Endometrial microvascular endothelial cells (primary cell): Measurements from ENCODE around the gene NXPH3. TPM values are rescaled to one million over a fixed set of nuclear protein-coding genes. Genes with fewer than 3 reads are reported as not detected.
"Not testable (repeated sequence)": the region's sequence is repeated elsewhere in the genome, so short reads cannot be mapped to it uniquely, and the experiment has no call there.

ENCODE experiments used
- in situ Hi-C: cut with HindIII; loops from 2 replicates; pipeline ENCODE4 v1.10.0; 2017; ENCODE audit warnings: low sequenced_read_pairs, low pct_unique_long_range_greater_than_20kb; ENCODE audit errors: inconsistent ontology term
- total RNA-seq: library from RNA; depleted of rRNA; stranded (reverse); fragments of >200 nt; gene quantifications from one replicate; pipeline ENCODE4 v1.2.3, GENCODE V29; 2015; ENCODE audit errors: inconsistent ontology term

Gene NXPH3
- total RNA-seq, 1 donor from 2014 or later: 1.3 TPM

DNA sequence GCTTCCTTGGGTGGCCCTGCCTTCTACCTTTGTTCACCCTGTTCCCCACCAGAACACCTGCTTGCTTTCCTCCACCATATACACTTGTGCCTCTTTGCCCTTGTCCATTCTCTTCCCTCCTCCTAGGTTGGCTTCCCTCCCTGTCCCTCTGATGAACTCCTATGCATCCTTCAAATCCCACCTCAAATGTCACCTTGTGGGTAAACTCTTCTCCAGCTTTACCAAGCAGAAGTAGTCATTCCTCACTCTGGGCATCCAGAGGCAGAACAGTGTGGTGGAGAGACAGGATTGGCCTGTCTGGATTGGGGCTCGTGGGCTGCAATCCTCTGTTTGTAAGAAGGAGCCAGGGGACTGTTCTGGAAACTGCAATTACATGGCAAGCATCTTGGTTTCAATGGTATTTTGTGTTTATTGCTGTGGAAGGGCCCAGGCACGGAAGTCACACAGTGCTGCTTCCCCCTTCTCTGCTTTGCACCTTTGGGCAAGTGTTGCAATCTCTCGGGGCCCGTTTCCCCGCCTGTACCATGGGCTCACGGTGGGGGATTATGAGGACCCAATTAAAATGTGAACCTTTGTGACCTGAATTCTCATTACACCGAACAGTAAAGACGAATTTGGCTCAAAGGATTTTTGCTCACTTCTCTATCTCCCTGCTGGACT lies 21.9 kb upstream of the NXPH3 start:
- in situ Hi-C loops: no loop called here

DNA sequence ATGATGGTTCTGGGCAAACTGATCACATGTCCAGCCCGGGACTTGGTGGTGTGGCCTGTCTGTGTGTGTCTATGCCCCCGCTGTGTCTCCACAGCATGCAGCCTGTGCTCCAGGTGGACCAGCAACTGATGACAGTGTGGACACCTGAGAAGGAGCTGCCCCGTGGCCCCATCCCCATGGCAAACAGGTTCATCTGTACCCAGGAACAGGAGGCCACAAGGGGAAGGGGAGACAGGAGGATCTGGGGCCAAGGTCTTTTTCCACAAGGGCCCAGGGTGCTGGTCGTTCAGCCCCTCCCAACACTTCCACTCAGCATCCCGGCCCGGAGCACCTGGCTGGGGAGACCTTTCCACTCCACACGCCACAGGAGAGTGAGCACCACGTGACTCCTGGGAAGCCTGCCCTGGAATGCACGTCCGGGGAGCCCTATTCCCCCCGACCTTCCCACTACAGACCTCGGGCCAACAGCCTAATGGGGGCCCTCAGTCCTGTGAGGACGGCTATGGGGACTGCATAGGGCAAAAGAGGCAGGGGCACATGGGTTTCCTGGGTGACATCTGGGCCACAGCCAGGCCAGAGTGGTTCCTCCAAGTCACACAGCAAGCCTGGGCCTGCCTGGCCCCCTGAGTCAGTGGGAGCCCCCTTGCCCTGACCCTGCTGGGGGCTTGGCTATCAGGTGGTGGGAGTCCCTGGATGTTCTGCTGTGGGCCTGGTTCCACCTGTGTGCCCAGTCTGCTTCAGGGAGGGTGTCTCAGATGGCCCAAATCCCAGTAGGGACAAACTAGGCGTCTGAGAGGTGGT lies 20.8 kb upstream of the NXPH3 start:
- in situ Hi-C loops: no loop called here

DNA sequence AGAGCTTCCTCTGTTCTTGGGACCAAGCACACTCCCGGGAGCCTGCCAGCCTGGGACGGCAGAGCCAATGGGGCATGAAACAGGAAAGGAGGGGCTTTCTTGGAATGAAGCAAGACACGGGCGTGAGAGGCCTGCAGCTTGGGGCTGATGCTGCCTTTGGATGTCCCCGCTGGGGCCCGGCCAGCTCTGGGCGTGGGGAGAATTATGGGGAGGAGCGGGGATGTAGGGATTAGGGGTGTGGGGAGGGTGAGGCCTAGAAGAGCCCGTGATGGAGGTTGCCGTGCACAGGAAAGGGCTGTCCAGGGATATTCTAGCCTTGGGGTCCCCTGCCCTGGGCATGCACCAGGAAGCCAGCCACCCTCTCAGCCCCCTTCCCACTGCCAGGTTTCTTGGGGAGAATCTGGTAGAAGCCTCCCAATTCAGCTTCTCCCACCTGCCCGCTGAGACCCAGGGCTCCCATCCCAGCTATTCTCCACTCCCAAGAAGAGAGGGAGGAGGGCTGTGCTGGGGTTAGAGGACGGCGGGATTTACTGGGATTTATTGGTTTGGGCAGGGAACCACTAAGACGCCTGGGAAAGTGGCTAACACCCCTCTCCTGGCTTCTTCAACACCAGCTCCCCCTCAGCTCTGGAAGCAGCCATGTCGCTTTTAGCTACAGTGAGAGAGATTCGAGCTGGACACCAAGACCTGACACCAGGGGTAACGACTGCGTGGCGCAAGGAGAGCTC lies 20.0 kb upstream of the NXPH3 start:
- in situ Hi-C loops: no loop called here

DNA sequence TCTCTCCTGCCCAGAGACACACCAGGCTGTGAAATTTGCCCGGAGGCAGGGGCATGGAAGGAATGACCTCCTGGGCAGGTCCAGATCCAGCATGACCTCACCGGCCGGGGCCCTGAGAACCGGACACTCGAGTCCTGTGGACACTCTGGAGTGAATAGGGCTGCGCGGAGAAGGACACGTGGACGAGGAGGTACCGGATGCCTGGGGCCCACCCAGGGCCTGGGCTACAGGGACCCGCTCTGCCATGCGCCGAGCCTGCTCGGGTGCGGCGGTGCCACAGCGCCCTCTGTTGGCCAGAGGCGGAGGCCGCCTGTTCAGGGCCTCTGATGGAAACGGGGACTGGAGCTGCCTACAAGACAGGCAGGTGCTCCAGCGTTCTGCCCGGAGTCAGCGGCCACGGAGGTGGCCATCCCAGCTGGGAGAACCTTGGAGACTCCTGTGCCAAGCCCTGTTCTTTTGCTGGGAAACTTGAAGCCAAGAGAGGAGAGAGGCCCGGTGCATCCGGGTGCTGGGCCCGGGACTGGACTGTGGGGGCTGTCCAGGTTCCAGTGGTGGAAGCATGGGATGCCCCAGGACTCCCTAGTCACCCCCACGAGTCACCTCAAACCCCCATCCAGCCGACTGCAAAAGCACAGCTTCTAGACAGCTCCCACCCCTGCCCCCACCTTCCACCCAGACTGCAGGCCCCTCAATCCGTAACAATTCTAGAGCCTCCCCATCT lies 19.3 kb upstream of the NXPH3 start:
- in situ Hi-C loops: no loop called here

DNA sequence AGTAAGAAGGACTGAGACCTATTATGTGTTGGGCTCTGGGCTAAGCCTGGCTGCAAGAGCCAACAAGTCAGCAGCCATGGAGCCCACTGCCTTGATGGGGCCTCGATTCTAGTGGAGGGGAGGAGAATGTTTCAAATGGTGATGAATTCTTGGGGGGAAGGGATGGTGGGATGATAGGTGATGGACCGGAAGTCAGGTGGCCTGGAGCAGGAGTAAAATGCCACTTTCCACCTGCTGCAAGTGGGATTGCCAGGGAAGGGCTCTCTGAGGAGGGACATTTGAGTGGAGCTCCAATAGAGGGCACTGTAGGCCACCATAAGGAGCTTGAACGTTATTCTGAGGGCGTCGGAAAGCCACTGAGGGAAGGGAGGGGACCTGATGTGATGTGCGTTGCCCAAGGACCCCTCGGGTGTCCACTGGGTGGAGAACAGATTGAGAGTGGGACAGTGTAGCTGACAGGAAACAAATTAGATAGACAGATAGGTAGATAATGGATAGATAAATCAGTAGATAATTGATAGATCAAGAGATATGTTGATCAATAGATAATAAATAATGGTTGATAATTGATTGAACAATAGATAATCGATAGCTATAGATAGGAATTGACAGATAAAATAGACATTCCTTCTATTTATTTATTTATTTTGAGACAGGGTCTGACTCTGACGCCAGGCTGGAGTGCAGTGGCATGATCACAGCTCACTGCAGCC lies 18.2 kb upstream of the NXPH3 start:
- in situ Hi-C loops: no loop called here

DNA sequence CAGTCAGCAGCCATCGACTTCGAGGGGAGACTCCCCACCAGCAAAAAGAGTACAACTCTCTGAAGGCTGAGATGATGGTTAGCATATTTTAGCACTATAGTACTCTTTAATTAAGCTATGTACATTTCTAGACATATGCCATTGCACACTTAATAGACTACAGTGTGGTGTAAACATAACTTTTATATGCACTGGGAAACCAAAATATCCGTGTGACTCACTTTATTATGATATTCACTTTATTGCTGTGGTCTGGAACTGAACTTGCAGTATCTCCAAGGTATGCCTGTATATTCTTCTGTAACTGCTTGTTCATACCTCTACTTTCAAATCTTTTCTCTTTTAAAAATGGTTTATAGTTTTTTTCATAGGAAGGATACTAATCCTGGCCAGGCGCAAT lies 11.0 kb upstream of the NXPH3 start:
- in situ Hi-C loops: no loop called here

DNA sequence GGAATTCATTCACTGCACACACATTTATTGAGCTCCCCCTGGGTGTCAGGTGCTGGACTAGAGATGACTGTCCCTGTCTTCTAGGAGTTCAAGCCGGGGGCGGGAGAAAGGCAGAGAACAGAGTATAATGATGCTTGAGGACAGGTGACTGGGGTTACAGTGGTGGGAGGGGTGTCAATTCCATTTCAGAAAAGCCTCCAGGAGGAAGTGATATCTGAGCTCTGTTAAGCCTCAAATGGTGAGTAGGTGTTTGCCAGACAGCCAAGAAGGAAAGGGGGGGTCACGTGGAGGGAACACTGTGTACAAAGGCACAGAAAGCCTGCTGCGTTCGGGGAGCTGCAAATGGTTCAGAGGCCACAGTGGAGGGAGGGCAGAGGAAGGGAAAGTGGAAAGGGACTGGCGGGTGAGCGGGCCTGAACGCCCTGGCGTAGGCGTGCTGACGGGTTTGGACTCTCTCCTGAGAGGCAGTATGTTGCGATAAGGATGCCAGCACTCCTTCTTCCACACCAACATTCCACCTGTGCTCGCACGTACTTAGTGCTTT lies 9.7 kb upstream of the NXPH3 start:
- in situ Hi-C loops: no loop called here

DNA sequence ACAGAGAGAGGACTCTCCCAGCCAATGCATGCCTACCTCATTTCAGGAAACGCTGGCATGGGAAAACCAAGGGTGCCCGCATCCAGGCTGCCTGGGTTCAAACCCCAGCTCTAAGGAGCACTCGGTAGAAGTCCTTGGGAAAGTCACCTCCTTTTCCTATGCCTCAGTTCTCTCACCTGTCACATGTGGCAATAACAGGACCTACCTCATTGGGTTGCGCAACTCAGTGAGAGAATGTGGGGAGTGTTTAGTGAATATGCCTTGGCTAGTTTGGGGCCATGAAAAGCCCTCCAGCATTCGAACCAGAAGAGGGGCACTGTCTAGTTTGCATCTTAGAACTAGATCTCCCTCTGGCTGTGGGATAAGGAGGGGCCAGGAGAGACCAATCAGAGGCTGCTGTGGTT lies 9.0 kb upstream of the NXPH3 start:
- in situ Hi-C loops: no loop called here

DNA sequence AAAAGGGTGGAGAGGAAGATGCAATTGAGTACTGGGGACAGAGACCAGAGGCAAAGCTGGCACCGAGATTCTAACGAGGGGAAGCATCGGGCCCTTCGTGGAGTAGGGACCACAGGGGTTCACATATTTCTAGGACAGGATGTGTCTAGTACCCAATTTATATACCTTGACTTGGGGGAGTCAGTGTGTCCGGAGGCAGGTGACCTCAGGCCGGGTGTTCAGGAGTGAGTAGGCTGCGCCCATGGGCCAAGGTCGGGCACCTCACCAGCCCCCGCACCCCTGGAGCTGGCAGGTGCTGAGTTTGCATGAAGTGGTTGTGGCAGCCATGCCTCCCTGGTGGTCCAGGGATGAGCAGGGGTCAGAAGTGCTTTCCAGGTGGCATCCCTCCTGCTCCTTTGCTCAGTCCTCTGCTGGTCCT lies 8.6 kb upstream of the NXPH3 start:
- in situ Hi-C loops: no loop called here

DNA sequence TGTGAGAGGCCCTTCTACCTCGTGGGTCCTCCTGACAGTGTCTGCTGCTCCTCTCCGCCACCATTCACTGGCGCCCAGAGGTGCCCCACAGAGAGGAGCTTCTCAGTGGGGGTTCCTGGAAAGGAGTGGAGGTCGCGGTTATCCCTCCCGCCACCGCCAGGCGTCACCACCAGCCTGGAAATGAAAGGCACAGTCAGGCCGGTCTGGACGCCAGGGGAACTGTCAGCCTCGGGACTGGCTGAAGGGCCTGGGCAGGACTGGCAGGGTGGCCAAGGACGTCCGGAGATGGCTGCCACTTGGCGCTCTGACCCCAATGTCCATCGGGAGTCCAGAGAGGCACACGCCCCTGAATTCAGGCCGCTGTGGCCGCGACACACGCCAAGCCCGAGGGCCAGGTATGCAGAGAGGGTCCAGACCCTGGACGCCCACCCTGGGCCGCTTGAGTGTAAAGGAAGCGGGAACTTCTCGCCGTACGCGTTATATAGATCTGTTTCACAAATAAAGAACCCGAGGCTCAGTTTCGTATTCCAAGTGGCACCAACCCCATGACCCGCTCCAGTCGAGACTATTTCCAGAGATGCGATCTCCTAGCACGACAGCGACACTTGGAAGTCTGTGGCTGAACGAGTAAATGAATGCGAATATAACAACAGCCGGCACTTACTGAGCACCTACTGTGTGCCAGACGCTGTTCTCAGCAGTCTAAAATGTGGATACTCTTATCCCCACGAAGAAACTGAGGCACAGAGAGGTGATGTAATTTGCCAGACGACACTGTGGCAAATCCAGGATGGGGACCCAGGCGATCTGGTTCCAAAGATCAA lies 7.6 kb upstream of the NXPH3 start:
- in situ Hi-C loops: no loop called here

DNA sequence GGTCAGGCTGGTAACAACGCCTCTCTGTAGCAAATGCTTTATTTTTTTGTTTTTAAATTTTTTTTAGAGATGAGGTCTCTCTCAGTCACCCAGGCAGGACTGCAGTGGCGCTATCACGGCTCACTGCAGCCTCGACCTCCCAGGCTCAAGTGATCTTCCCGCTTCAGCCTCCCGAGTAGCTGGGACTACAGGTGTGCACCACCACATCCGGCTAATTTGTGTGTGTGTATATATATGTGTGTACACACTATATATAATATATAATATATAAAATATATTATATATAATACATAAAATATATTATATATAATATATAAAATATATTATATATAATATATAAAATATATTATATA lies 7.0 kb upstream of the NXPH3 start:
- in situ Hi-C loops: not testable (repeated sequence)

DNA sequence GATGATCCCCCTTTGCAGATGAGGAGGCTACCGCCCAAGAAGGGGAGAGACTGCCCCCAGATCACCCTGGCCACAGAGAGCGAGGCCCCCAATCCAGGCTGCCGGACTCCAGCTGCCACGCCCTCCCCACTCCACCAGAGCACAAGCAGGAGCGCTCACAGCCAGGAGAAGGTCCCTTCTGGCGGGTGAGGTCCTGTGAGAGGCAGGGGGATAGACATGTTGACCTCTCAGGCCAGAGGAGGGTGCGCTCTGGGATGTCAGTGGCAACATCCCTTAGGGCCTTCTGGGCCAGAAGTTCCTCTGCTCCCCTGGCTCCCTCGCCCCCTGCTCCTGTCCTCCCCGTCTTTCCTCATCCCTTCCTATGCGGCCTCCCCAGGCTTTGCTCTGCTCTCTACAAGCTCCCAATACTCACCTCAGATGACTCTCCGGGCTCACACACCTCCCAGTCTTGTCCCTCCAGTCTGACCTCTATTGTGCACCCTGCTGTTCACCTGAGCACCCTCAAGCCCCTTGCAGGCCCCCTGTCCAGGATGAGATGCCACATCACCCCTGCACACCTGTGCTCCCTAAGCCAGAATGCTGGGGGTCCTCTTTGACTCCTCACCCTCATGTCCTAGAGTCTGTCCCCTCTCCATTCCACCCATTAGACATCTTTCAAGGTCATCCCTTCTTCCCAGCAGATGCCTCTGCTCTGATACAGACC lies 5.0 kb upstream of the NXPH3 start:
- in situ Hi-C loops: no loop called here

DNA sequence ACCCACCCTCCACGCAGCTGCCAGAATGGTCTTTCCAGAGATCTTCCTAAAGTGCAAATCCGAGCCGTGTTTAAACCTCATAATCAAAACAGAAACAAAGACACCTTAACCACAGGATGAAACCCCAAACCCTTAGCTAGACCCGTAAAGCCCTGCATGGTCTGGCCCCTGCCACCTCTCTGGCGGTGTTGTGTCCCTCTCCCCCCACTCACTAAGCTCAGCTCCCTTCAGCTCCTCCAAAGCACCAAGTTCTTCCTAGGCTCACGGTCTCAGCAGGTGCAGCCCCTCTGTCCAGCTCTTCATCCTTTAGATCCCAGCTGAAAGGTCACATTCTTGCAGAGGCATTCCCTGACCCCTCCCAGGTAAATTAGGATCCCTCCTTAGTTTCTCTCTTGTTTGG lies 4.4 kb upstream of the NXPH3 start:
- in situ Hi-C loops: no loop called here

DNA sequence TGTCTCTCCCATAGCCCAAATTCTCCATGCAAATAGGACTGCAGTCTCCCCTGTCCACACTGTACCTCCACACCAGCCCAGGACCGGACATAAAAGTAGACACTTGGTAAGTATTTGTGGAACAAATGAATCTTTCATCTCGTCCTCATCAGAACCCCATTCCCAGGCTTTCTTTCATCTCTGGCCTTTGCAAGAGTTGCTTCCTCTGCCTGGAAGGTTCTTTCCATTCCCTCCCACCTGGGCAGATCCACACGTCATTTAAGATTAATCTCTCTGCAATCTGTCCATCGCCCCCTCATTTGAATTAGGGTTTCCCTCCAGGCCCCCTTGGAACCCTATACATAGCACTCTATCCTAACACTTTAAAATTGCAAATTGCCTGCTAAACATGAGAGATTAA lies 3.9 kb upstream of the NXPH3 start:
- in situ Hi-C loops: no loop called here

DNA sequence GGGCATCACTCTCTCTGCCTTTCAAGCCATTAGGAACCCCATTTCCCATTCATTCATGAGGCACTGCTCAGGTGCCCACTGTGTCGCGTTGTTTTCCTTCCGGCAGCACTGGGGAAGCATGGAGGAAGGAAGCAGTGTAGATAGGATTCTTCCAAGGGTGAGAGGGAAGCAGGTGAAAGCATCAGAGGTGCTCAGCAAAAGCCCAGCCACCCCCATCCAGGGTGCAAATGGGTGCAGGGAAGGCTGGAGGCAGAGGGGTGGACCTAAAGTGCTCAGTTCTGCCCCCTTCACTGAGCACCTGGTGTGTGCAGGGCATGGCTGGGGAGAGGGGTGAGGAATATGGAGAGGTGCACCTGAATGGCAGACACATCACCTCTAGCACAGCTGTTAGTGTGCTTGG lies 3.4 kb upstream of the NXPH3 start:
- in situ Hi-C loops: no loop called here

DNA sequence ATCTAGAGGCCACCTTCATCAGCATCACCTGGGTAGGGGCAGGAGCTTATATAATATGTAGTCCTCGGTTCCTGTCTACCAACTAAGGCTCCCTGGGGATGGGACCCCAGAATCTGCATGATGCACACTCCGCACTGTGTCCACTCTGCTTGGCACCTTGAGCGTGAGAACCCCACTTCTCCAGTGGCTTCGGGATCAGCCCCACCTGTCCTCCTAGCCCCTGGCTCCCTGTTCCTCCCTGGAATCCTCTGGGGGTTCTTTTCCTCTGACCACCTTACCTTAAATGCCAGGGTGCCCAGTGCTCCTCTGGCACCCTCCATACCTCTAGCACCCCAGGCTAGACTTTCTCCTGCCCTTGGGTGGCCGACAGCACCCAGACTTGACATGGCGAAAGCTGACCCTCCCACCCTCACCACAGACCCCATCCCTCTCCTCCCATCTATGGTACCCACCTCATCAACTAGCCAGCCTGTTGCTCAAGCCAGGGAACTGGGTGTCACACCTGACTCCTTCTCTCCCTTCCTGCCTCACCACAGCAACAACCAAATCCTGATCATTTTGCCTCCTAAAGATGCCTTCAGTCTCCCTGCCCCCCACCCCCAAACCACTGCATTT lies 2.8 kb upstream of the NXPH3 start:
- in situ Hi-C loops: no loop called here
